Testis (tissue), 2 donors: ENCODE measurements around the gene MPDU1.

Experiments
- CTCF ChIP-seq, 3 experiments: fragments of 450-650 bp in 2 of 3; fragments of 200-600 bp in 1 of 3; sonication (generic) in 1 of 3; IDR thresholded peaks; one replicate each; pipeline ENCODE4 v1.5.1; 2016 to 2019; ENCODE audit warnings: antibody characterized with exemption in 3 of 3, mild to moderate bottlenecking in 2 of 3, moderate library complexity in 1 of 3
- POLR2A ChIP-seq: fragments of 450-650 bp; IDR thresholded peaks from one replicate; pipeline ENCODE4 v1.6.1; 2017; ENCODE audit warnings: antibody characterized with exemption, mild to moderate bottlenecking, moderate library complexity

- TF ChIP-seq CTCF (IDR thresholded peaks at IDR 0.05) (no peak), POLR2A (no peak)
These were observed 32.3 kb upstream of the MPDU1 start for GRCh38 chr17:7551396-7551795.
